Activated gamma-delta T cell (primary cell): ENCODE data around the gene COL19A1.
A peak's percentile ranks its signal among the peaks of the same experiment; 100 is the strongest.
"Not testable (repeated sequence)": the region's sequence is repeated elsewhere in the genome, so short reads cannot be mapped to it uniquely, and the experiment has no call there.

Experiments used
- DNase-seq: peaks from one replicate; lab custom pipeline; 2025; lab: John Stamatoyannopoulos, UW

The COL19A1 gene

DNA sequence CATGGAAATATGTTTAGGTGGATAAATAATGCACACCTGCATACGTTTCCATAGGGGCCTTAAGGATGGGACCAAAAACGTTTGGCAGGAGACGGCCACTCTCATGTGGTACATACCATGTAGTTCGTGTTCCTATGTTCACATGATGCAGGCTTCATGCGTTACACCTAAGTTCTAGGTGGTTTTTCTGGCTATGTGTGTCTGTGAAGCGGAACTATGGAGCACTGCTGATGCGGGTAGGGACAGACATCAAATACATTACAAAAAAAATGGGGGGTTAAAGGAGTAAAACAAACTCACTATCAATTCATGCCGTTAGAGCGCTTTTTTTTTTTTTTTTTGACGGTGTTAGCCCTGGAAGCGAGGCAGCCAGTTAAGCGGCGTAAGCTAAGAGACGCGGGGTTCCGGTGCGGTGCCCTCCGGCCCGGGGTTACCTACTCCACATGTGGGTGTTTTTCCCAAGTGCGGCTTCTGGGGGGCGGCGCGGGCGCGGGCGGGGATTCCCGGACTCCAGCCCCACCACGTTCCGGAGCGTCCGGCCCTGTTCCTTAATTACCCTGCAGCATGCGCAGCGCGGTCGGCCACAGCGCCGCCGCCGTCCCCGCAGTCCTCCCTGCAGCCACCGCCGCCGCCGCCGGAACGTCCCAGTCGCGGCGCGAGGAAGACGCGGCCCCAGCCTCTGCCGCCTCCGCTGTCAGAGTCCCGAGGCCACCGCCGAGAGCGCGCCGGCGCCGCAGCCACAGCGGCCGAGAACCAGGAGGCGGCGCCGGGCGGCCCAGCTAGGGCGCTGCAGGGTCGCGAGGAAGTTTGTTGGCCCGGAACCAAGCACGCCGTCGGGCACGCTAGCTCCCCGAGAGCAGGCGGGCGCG is 648 bp downstream of the COL19A1 start:
- DNase-seq, result peak; percentile 53

- DNase-seq, result no peak
Observed at GRCh38 chr6:69867639-69867976, 1.3 kb downstream of the COL19A1 start.

GRCh38 chr6:69868252-69868804 is 2.0 kb downstream of the COL19A1 start:
- DNase-seq, result no peak

DNA sequence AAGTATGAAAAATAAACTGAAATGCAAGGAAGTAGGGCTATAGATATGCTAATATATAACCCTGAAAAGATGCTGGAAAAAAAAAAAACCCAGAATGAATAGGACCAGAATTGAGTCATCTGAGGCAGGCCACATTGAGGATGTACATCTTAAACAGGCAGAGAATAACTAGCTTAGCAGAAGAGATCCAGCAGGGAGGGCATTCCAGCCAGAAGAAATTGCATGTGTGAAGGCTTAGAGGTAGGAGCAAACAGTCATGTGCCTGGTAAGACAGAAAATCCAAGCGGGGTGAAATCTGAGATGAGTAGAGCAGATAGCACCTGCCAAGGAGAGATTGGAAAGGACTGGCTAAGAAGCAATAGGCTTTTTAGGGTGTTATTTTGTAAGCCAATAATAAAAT is 2.6 kb downstream of the COL19A1 start:
- no peak for DNase-seq

GRCh38 chr6:69871107-69871506 is 4.8 kb downstream of the COL19A1 start:
- no peak for DNase-seq

DNA sequence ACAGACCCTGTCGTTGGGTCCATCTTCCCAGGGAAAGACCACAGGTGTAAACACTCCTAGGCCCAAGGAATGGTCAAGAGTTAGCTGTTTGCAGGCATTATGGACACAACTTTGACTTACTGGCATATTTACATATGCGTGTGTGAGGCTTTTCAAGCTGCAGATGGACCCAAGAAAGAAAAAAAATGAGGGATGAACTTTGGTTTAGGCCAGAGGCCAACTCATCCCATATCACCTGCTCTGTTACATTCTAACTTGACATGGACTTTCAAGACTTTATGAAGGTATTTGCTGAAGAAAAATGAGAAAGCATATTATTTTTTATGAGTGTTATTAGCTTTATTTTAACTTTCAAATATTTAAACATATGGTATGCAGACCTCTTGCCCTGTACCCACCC is 6.9 kb downstream of the COL19A1 start:
- no peak for DNase-seq

DNA sequence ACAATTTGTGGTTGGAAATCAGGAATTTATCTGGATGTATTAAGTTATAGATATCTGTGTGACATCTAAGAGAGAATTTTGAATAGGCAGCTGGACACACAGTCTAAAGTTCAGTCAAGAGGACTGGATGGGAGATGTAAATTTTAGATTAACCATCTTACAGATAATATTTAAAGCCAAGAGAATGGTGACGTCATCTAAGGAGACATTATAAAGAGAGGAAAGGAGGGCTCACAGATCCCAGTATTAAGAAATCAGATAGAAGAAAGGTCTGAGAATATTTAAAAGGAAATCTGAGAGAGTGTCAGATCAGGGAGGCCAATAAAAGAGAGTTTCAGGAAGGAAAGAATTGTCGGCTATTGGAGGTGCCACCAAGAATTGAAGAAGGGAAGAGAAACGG is 9.4 kb downstream of the COL19A1 start:
- no peak for DNase-seq

GRCh38 chr6:69878795-69879194 is 12.4 kb downstream of the COL19A1 start:
- DNase-seq, result no peak

DNA sequence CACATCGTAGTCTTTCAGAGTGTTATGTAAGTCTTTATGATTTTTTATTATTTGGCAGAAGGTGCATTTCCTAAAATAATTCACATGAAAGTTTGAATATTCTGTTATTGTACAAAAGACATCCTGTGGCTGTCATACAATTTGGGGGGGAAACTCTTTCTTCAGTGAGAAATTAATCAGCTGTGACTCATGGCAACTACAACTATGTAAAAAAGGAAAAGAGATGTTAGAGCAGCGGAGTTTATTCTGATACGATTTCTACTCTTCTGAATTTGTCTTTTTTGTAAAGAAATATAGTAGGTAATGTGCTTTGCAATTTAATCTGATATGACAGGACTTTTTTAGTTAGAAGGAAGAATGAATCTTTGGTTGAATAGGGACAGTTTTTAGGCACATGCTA is 14.2 kb downstream of the COL19A1 start:
- DNase-seq, result no peak

GRCh38 chr6:69881322-69882151 is 15.2 kb downstream of the COL19A1 start:
- no peak for DNase-seq

GRCh38 chr6:69883551-69883950 is 17.2 kb downstream of the COL19A1 start:
- DNase-seq, result no peak

DNA sequence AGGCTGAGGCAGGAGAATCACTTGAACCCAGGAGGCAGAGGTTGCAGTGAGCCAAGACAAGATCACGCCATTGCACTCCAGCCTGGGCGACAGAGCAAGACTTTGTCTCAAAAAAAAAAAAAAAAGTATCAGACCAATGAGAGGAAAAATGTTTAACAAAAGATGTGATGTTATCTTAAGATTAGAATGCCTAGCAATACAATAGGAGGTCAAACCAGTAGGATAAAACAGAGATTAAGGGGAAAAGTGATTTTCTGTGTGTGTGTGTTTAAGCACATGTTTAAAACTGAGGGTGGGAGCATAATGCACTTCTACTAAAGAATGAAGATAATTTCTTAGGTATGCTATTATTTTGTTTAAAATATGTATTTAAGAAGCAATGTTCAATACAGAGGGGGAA is 17.9 kb downstream of the COL19A1 start:
- DNase-seq, result no peak

DNA sequence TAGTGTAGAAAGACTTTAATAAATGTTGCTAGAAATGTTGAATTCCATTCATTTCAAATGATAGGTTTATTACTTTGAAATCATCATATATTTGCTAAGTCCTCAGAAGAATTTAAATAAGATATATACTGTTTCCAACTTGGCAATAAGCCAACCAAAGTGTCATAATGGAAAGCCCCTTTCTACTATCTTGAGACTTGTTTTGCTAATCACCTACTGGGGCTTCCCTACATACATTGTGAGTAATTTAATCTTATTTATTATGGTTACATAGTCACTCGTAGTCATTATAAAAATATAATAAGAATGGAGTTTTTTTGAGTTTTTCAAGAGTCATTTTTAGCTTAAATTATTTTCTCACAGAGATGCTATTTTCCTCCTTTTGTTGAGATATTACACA is 20.7 kb downstream of the COL19A1 start:
- DNase-seq, result no peak

GRCh38 chr6:69887714-69888345 is 21.5 kb downstream of the COL19A1 start:
- no peak for DNase-seq

- no peak for DNase-seq
Observed at GRCh38 chr6:69888482-69889233, 22.3 kb downstream of the COL19A1 start.

GRCh38 chr6:69889234-69889974 is 23.0 kb downstream of the COL19A1 start:
- DNase-seq, result not testable (repeated sequence)

- not testable (repeated sequence) for DNase-seq
Observed at GRCh38 chr6:69892561-69892960, 26.2 kb downstream of the COL19A1 start.

- DNase-seq, result not testable (repeated sequence)
Observed at GRCh38 chr6:69893266-69893665, 26.9 kb downstream of the COL19A1 start.

GRCh38 chr6:69894578-69895347 is 28.4 kb downstream of the COL19A1 start:
- no peak for DNase-seq

GRCh38 chr6:69895396-69895795 is 29.0 kb downstream of the COL19A1 start:
- no peak for DNase-seq
